ENCODE measurements around the gene SPOCK1.

- TF ChIP-seq EZH2phosphoT487 (IDR thresholded peaks at IDR 0.05; ENCODE audit: insufficient read depth, low read depth) (no peak), EZH2 (IDR thresholded peaks at IDR 0.05; ENCODE audit: insufficient read depth, poor library complexity, severe bottlenecking) (no peak)
These were observed 156.4 kb downstream of the SPOCK1 start for GRCh38 chr5:137342764-137343163.
